Transverse colon (tissue), 4 donors: Measurements from ENCODE around the gene YLPM1. TPM values are rescaled to one million over a fixed set of nuclear protein-coding genes. Genes with fewer than 3 reads are reported as not detected.
"Not testable (repeated sequence)": the region's sequence is repeated elsewhere in the genome, so short reads cannot be mapped to it uniquely, and the experiment has no call there.

Source experiments
- DNase-seq: peaks from one replicate; pipeline ENCODE4 v3.0.0-alpha.2; 2019
- H3K27ac ChIP-seq, 4 donors: fragments of 200-600 bp; sonication (generic); 2 replicates each; pipeline ENCODE4 v1.5.1; 2016 to 2018; ENCODE audit warnings: inconsistent platforms in 4 of 4
- H3K27me3 ChIP-seq: fragments of 200-600 bp; sonication (generic); 2 replicates; pipeline ENCODE4 v1.5.1; 2017; ENCODE audit warnings: inconsistent platforms
- H3K36me3 ChIP-seq, 4 donors: fragments of 200-600 bp; sonication (generic); 2 replicates each; pipeline ENCODE4 v1.5.1; 2017 to 2019; ENCODE audit warnings: inconsistent platforms in 4 of 4
- H3K4me1 ChIP-seq, 4 donors: fragments of 200-600 bp; sonication (generic); 2 replicates each; pipeline ENCODE4 v1.5.1; 2017 to 2020; ENCODE audit warnings: inconsistent platforms in 4 of 4
- H3K4me3 ChIP-seq, 4 donors: fragments of 200-600 bp; sonication (generic); 1 replicate in 1 of 4; 2 replicates in 3 of 4; pipeline versions ENCODE4 v1.5.1 to v1.6.1; 2017 to 2019; ENCODE audit warnings: inconsistent platforms in 4 of 4
- H3K9me3 ChIP-seq, 2 donors: fragments of 200-600 bp; sonication (generic); 2 replicates each; pipeline ENCODE4 v1.5.1; 2017 to 2019; ENCODE audit warnings: inconsistent platforms in 2 of 2
- CTCF ChIP-seq, 5 experiments: fragments of 200-600 bp in 3 of 5; fragments of 450-650 bp in 2 of 5; sonication (generic) in 3 of 5; IDR thresholded peaks; 1 replicate in 2 of 5; 2 replicates in 3 of 5; pipeline ENCODE4 v1.5.1; 2016 to 2017; ENCODE audit warnings: antibody characterized with exemption in 5 of 5, inconsistent platforms in 3 of 5, mild to moderate bottlenecking in 2 of 5, moderate library complexity in 1 of 5
- EP300 ChIP-seq: sonication (generic); formaldehyde crosslinking; IDR thresholded peaks from one replicate; pipeline ENCODE4 v1.6.1; 2017; ENCODE audit warnings: antibody characterized with exemption, low read depth
- POLR2A ChIP-seq: fragments of 450-650 bp; IDR thresholded peaks from one replicate; pipeline ENCODE4 v1.6.1; 2016; ENCODE audit warnings: antibody characterized with exemption, mild to moderate bottlenecking, moderate library complexity
- POLR2AphosphoS5 ChIP-seq, 3 donors: sonication (generic); formaldehyde crosslinking; IDR thresholded peaks; one replicate each; pipeline ENCODE4 v1.6.1; 2016; ENCODE audit warnings: antibody characterized with exemption in 3 of 3
- WGBS, 2 donors: methylation state at CpG; one replicate each; pipeline ENCODE4 v1.1.5; 2018; ENCODE audit warnings: low coverage in 1 of 2; 5-methylcytosine and 5-hydroxymethylcytosine counted together
- in situ Hi-C, 4 donors: fragments of 200-750 bp; cut with MboI; loops; one replicate each; pipeline versions ENCODE4 v1.15.0 to v1.15.1; 2017; ENCODE audit warnings: low sequenced_read_pairs in 3 of 4, low pct_ligation_motif_present in 1 of 4, low pct_unique_long_range_greater_than_20kb in 1 of 4
- intact Hi-C: fragments of 100-400 bp; cut with DNase I; formaldehyde crosslinking; loops from one replicate; pipeline ENCODE4 v1.15.1; 2023; ENCODE audit warnings: low total_unique reads
- total RNA-seq, 4 donors: library from RNA; depleted of rRNA; stranded (reverse); fragments of >200 nt; gene quantifications; one replicate each; pipeline ENCODE4 v1.1.0, GENCODE V29; 2016

The YLPM1 gene
- total RNA-seq, 4 donors from 2014 or later, result 26.1 to 62.4 (median 35.0) TPM

GRCh38 chr14:74756326-74756725, 6.8 kb upstream of the YLPM1 start:
- H3K27me3 ChIP-seq, result no peaks in the 10 kb centered on the region
- TF ChIP-seq CTCF (IDR thresholded peaks at IDR 0.05) (no peak), EP300 (no peak), POLR2AphosphoS5 (IDR thresholded peaks at IDR 0.05) (no peak), POLR2A (no peak)
- no peaks in the 10 kb centered on the region for H3K4me1 ChIP-seq
- H3K27ac ChIP-seq, result no peak overlapping the region
- intact Hi-C loops (no loop called here), in situ Hi-C loops (no loop called here)
- H3K9me3 ChIP-seq, result peaks cover 0 to 3% of the 10 kb centered on the region in 2 donors
- no peak overlapping the region for H3K4me3 ChIP-seq
- 38 to 95% methylated on average over 1 of the region's 1 CpG for WGBS, 2 donors
- no peaks in the 10 kb centered on the region for H3K36me3 ChIP-seq
- no peak for DNase-seq

- H3K4me1 ChIP-seq, intact Hi-C loops, in situ Hi-C loops, H3K36me3 ChIP-seq, H3K27me3 ChIP-seq, H3K27ac ChIP-seq, H3K4me3 ChIP-seq, DNase-seq, H3K9me3 ChIP-seq: not testable (repeated sequence)
- 87% methylated on average over 5 of the region's 5 CpGs; no CpG with 5 or more reads in 1 of the 2 donors for WGBS, 2 donors
These were observed 4.6 kb upstream of the YLPM1 start for GRCh38 chr14:74758505-74758904.

GRCh38 chr14:74763803-74764531, 851 bp downstream of the YLPM1 start:
- H3K36me3 ChIP-seq, result no peaks in the 10 kb centered on the region
- intact Hi-C loops (no loop called here), in situ Hi-C loops (no loop called here)
- peak overlapping the region; percentile 91 to 98 (median 95) for H3K27ac ChIP-seq
- H3K9me3 ChIP-seq, result no peaks in the 10 kb centered on the region
- H3K4me3 ChIP-seq, result peak overlapping the region; percentile 64 to 98 (median 82)
- 1% methylated on average over 19 of the region's 19 CpGs; no CpG with 5 or more reads in 1 of the 2 donors for WGBS, 2 donors
- peak; percentile 10 for DNase-seq
- no peak for TF ChIP-seq EP300
- no peak for TF ChIP-seq POLR2AphosphoS5 (IDR thresholded peaks at IDR 0.05)
- TF ChIP-seq CTCF (IDR thresholded peaks at IDR 0.05), result no peak
- no peak for TF ChIP-seq POLR2A
- peaks cover 5 to 56% (median 27%) of the 10 kb centered on the region in 4 donors for H3K4me1 ChIP-seq
- H3K27me3 ChIP-seq, result no peaks in the 10 kb centered on the region

- Histone ChIP-seq H3K4me3 (peak overlapping the region in 1 of 4 donors; percentile 76), H3K4me1 (peaks cover 5 to 56% (median 27%) of the 10 kb centered on the region in 4 donors), H3K9me3 (no peaks in the 10 kb centered on the region), H3K27me3 (no peaks in the 10 kb centered on the region), H3K36me3 (no peaks in the 10 kb centered on the region), H3K27ac (no peak overlapping the region)
- no peak for DNase-seq
- in situ Hi-C loops (no loop called here), intact Hi-C loops (no loop called here)
- TF ChIP-seq POLR2AphosphoS5 (IDR thresholded peaks at IDR 0.05) (no peak), EP300 (no peak), CTCF (IDR thresholded peaks at IDR 0.05) (no peak), POLR2A (no peak)
These were observed 2.6 kb downstream of the YLPM1 start for GRCh38 chr14:74765721-74766120.
